HG03432 (cell line): ENCODE data around the gene CLCF1.

Source experiments
- ATAC-seq: cut with Tn5 transposase; IDR thresholded peaks from one replicate; pipeline ENCODE4 v1.9.1; 2021; ENCODE audit warnings: mild to moderate bottlenecking, moderate library complexity; ENCODE audit not compliant: unreplicated experiment

Gene CLCF1

DNA sequence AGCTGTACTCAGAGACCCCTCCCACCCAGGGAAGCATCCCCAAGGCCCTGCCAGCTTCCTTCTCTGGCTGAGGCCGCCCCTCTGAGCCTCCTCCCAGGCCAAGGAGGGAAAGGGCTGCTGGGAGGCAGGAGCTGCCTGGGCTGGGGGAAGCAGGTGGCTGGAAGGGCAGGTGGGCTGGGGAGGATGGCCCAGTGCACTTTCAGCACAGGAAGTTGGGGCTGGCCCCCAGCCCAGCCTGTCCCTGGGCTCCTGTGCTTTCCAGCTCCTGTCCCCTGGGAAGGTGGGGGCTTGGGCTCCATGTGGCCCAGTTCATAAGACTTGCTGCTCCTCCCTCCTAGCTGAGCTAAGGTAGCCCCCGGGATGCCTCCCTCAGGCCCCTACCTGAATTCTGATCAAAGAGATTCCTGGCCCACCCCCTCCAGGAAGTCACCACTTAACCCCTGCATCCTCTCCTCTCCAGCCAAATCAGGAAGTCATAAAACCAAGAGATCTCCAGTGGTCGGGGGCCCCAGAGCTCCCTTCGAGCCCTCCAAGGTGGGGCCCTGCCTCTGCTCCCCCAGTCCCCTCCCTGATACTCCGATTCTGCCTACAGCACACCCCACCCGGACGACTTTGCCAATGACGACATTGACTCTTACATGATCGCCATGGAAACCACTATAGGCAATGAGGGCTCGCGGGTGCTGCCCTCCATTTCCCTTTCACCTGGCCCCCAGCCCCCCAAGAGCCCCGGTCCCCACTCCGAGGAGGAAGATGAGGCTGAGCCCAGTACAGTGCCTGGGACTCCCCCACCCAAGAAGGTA is 23.4 kb upstream of the CLCF1 start:
- ATAC-seq: no peak

DNA sequence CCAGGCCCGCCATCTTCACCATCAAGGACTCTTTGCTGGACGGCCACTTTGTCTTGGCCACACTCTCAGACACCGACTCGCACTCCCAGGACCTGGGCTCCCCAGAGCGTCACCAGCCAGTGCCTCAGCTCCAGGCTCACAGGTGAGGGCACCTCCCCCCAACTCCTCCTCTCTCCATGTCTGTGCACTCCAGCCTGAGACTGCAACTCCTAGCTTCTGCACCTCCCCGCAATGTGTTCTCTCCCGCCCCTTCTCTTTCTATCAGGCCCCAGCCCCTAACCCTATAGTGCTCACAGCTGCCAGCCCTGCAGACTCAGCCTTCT is 22.8 kb upstream of the CLCF1 start:
- no peak for ATAC-seq

DNA sequence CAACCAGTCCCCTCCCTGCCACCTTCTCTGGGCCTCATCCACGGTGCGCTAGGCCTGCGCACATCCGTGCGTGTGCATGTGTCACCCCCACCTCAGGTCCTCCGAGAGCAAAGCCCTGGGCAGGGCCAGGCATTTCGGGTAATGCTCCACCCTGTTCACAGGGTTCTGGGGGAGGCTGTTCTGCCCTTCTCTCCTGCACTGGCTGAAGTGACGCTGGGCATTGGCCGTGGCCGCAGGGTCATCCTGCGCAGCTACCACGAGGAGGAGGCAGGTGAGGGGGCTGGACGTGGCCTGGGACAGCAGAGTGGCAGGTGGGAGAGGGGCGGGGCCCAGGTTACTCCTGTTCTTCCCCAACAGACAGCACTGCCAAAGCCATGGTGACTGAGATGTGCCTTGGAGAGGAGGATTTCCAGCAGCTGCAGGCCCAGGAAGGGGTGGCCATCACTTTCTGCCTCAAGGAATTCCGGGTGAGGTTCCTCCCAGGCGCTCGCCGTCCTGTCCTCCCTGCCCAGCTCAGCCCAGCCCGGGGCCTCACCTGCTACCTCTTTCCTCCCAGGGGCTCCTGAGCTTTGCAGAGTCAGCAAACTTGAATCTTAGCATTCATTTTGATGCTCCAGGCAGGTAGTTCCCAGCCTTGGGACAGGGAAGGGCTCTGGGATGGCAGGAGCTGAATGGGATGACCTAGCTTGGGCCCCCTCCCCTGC is 22.3 kb upstream of the CLCF1 start:
- no peak for ATAC-seq

DNA sequence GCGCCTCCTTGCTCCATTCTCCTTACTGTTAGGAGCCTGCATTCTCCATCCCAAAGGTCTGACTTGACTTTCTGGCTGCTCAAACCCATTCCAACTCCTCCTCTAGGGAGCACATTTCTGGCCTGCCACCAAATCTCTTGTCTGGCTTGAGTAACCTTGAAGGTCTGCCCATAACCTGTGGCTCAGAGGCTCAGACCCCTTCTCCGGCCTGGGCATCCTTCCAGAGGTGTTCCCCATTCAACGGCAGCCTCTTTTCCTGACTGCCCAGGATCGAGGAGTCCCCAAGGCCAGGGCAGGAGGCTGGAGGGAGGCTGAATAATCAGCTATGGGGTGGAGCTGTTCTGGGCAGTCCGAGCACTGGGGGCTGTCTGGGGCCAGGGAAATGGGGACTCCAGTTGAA is 20.6 kb upstream of the CLCF1 start:
- ATAC-seq: no peak

DNA sequence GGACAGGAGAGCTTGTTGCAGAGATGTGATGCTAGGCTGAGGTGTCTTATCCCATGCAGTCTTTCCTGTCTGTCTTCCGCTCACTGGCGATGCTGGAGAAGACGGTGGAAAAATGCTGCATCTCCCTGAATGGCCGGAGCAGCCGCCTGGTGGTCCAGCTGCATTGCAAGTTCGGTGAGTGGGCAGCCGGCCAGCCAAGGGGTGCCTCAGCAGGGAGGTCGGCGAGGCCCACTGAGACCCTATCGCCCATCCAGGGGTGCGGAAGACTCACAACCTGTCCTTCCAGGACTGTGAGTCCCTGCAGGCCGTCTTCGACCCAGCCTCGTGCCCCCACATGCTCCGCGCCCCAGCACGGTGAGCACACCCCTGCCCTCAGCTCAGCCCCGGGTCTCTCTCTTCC is 20.0 kb upstream of the CLCF1 start:
- no peak for ATAC-seq

DNA sequence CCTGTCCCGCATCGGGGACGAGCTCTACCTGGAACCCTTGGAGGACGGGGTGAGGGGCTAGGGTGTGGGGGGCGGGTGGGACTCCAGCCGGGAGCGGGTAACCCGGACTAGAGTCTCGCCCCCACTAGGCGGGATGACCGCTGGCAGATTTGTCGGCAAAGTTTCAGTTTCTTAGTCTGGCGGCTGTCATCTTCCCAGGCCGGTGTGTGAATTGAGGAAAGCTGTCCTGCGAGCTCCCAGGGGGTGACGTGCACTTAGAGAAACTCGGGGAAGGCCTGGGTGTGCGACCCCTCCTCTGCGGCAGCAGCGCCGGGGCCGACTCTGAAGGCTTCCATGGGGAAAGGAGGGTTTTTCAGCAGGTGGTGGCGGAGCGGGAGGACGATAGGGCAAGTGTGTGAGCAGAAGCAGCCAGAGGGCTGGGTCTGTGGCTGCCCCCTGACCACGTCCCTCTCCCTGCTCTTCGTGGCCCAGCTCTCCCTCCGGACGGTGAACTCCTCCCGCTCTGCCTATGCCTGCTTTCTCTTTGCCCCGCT is 18.9 kb upstream of the CLCF1 start:
- peak; percentile 2 for ATAC-seq

DNA sequence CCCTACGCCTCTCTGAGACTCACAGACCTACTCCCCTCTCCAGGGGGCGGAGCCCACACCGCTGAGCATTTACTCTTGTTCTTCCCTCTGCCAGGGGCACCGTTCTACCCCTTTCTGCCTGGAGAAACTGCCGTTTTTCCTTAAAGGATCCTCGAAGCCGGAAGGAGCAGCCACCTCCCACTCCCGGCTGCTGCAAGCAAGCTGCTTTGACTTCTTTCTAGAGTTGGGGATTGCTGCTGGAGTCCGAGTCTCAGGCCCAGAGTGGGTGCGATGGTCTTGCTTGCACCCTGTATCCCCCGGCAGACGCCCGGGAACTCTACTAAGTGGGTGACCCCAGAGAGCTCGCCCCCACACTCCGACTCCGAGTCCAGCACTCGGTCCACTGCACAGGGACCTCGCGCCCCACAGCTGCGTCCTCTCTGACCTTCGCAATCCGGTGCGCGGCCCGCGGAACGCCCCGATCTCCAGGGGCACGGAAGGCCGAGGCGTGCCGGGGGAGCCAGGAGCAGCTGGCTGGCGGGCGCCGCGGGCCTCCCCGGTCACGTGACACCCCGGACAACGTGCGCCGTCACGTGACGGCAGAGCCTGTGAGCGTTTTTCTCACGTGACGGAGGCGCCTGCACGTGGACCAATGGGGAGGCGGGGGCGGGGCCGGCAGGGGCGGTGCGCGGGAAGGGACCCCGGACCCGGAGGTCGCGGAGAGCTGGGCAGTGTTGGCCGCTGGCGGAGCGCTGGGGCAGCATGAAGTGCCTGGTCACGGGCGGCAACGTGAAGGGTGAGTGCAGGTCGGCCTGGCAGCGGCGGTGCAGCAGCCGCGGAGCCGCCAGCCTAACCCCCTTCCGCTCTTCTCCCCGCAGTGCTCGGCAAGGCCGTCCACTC is 18.1 kb upstream of the CLCF1 start, which contains the start of gene RAD9A:
Gene RAD9A, plus strand, starts transcription at position 683 of the 879 bp plus-strand sequence. Its CDS starts 59 bp downstream, at position 742.
- peak; percentile 69 for ATAC-seq

DNA sequence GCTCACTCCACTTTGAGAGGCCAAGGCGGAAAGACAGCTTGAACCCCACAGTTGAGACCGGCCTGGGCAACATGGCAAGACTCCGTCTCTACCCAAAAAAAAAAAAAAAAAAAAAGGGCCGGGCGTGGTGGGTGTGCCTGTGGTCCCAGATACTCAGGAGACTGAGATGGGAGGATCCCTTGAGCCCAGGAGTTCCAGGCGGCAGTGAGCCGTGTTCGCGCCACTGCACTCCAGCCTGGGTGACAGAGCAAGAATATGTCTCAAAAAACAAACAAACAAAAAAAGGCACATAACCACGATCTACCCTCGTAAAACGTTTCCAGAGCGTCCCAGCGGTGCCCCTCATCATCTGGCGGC is 17.5 kb upstream of the CLCF1 start:
- no peak for ATAC-seq

DNA sequence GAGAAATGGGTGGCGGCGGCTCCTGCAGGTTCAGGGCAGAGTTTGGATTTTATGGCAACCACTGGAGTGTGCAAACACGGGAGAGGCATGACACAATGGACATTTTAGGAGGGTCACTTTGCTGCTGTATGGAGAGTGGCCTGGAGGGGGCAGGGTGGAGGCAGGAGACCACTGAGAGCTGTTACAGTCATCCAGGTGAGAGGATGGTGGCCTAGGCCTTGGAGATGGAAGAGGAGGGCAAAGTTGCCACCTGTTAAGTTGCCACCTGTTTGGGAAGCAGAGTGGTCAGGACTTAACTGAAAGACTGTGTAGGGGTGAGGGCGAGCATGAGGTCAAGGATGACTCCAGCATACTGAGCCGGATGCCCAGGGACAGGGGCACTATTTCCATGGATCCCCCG is 16.1 kb upstream of the CLCF1 start:
- ATAC-seq: no peak

DNA sequence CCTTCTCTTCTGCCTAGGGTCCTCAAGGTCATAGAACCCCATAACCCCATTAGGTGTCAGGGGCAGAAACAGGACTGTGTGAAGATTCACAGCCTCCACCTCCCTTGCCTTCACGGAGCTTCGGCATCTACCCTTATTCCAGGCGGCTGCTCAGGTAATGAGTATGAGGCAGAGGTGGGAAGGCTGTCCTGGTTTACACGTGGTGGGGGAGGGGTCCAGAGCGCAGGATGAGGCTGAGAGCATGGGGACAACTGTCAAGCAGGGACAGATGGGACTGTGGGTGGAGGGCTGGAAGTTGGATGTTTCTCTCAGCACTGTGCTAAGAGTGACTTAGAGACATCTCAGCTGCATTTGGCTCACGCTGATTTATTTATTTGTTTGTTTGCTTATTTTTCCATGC is 14.1 kb upstream of the CLCF1 start:
- ATAC-seq: no peak

DNA sequence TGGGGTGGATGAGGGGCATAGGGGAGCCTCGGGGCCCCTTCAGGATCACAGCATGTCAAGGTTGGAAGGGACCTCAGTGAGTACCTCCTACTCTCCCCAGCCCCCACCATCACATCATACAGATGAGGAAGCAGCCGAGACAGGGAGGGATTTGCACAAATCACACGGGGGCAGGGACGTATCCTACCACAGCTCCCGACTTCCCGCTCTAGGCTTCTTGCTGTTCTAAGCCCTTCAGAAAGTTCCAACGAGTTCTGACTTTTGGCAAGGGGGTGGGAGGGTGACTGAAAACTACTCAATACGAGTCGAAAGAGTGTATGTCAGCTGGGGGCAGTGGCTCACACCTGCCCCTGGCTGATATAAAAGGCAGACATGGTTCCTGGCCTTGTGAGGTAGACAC is 13.7 kb upstream of the CLCF1 start:
- no peak for ATAC-seq

DNA sequence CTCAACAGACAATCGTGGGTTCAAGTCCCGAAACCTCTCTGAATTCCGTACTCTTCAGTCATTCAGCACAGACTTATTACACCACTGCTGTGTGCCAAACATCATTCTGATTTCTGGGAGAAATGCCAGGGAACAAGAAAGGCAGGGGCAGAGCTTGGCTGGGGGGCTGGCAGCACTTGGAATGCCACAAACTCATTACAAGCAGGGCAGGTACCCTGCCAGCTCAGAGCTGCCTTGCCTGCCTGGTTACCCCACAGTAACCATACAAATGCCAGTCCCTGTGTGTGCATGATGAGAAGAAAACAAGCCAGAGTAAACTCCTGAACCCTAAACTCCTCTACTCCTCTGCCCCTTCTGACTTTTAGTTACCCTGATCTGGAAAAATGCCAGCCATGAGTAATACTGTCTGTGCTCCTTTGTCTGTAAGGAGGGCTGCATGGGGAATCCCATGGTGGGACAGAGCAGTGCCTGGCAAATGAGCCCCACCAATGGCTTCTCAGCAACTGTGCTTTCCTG is 11.5 kb upstream of the CLCF1 start:
- ATAC-seq: no peak

DNA sequence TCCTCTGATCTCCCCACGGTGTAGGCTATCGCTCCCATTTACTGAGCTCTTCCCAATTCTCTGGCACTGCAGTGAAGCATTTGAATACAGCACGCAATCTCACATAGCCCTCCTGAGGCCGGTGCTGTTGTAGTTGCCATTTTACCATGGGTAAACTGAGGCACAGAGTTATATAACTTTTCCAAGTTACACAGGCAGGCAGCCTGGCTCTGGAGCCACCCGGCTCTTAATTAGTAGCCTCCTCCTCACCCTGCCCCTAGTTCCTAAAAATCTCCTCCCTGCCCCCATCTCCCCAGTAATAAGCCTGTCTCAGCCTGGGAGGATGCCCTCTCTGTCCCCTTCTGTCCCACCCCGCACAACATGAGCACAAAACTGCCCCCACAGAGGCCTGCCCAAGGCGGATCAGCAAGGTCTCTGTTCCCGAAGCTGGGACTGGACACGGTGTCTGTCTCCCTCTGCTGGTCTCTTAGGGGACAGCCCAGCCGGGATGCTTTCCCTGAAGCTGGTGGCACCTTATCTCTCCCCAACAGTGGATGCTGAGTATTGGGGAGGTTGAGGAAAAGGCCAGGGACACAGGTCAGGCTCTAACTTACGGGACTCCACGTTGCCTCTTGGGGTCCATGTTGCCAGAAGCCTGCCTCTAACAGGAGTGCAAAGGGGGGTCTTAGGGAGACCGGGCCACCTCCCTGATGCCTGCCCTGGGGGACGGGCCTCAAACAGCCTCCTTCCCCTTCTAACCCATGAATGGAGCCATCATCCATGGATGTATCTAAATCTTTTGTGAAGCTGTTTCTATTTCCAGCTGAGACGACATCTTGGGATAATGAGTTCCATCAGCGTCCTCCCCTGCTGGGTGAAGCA is 9.1 kb upstream of the CLCF1 start:
- ATAC-seq: peak; percentile 67

DNA sequence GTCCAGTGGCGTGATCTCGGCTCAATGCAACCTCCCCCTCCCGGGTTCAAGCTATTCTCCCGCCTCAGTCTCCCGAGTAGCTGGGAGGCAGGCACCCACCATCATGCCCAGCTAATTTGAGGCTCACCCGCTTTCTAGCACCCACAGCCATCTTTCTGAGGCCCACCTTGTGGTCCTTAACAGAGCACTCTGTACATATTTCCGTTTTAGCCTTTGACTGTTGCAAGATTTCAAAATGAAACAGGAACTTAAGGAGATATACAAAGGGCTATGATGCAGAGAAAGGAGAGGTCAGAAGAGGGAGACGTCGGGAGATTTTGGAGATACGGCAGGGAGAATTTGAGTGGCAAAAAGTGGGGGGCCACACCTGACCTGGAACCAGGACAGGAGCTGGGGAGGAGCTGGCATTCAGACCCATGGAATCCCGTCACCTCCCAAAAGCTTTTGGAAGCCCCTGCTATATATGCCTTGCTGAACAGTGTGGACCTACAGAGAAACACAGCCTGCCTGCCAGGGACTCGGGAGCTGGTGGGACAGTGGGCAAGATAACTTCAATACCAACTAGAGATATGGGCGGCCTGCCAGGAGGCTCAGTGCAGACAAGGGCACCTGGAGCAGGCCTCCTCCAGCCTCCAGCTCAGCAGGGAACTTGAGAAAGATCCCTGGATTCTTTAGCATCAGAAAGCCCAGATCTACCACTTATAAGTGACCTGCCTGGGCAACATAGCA is 8.0 kb upstream of the CLCF1 start:
- no peak for ATAC-seq

DNA sequence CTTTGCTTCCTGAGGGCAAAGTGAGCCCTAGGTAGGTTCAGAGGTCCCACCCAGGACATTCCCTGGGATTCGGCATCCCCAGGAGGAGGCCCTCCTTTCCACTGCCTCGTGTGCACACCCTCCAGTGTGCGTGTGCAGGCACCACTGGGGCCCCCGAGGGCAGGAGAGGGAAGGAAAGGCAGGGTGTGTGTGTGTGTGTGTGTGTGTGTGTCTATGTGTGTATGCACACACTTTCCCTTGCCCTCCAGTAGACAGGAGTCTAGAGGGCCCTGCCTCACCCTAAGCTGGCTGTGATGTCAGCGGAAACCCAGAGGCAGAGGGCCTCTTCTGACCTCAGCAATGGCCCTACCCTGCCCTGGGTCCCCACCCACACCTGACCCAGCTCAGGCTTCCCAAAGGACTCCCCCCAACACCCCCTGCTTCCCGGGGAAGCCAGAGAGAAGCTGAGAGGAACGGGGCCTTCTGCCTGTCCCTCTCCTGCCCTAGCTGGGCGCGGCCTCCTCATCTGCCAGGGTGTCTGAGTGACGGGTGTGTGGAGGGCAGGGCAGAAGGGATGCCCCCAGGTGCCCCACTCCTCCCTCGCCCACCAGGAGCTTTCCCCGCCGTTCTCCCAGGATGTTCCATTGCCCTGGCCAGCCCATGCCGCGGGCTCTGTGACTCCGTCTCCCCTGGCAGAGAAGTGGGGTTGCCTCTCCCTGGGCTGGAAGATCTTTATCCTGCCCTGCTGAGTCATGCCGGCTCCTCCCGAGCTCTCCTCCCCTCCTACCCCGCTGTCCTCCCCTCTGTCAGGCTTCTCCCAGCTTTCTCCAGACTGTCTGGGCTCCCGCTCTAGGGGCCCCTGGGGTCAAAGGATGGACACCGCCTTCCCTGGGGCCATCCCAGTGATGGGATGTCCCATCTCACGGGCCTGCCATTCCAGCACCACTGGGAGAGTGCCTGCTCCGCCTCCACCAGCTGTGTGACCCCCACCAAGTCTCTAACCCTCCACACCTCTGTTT is 6.0 kb upstream of the CLCF1 start:
- no peak for ATAC-seq

DNA sequence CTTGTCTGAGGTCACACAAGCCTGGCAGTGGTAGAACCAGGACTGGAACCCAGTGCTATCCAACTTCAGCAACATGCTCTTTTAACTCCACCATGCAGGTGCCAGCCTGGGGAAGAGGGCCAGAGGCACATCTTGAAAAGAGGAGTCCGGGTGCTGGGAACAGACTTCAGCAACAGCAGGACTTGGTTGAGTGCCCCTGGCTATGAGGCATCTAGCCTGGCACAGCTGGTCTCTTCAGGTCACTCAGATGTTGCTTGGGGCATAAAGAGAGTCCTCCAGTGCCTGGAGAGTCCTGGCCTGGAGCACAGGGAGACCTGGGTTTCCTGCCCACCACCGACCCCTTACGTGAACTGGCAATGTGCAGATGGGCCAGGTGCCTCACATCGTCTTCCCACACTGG is 5.1 kb upstream of the CLCF1 start:
- ATAC-seq: no peak

DNA sequence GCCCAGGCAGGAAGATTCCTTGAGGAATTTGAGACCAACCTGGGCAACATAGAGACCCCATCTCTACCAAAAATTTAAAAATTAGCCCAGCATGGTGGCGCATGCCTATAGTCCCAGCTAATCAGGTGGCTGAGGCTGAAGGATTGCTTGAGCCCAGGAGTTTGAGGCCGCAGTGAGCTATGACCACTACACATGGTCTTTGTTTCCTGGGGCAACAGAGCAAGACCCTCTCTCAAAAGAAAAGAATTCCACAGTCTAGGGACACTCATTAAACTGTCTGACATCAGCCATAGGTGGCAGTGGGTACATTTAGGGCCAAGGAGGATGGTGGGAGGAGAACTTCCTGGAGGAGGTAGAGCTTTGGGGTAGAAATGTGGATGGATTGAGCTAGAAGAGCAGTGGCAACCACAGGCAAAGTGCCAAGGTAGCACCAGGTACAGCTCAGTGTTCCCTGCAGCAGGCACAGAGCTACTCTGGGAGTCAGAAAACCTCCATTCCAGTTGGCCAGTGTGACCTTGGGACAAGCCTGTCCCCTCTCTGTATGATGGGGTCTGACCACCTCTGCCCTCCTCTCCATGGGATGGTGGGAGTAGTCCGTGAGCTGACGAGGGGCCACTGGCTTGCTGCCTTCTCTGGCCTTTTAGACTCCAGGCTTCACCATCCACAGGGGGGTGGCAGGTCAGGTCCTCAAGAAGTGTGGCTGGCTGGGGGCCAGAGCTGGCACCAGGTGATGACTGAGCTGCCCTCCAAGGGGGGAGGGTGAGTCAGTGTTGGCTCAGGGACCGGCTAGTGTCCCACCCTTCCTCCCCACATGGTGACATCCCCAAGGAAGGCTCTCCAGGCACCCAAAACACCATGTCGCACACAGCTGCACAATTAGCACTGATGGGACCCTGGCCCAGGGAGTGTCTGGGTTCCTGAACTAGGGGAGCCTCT is 3.7 kb upstream of the CLCF1 start:
- no peak for ATAC-seq
